ENCODE data around the gene ABCD1. TPM values are rescaled to one million over a fixed set of nuclear protein-coding genes. Genes with fewer than 3 reads are reported as not detected.
"Not testable (repeated sequence)": the region's sequence is repeated elsewhere in the genome, so short reads cannot be mapped to it uniquely, and the experiment has no call there.

The ABCD1 gene
- total and polyA plus RNA-seq, 9 of the 15 experiments (the other 6 are each of a cell fraction or from before 2014, with no cell fraction given), result 0.07 to 6.9 (median 2.2) TPM

GRCh38 chrX:153743468-153744209, 19.0 kb downstream of the ABCD1 start (continued):
- TF ChIP-seq SP1 (CRISPR knock-in tag; IDR thresholded peaks at IDR 0.05) (peak; percentile 63; the same call in 1 of the 2 replicates), JUND (IDR thresholded peaks at IDR 0.05; ENCODE audit: borderline replicate concordance, low read depth, low read length) (peak; percentile 19; the same call in 1 of the 2 replicates), MTA3 (IDR thresholded peaks at IDR 0.05; ENCODE audit: borderline replicate concordance) (peak; percentile 53; the same call in 1 of the 2 replicates), ZNF395 (CRISPR knock-in tag; IDR thresholded peaks at IDR 0.05) (peak; percentile 61; the same call in 1 of the 2 replicates), REST (IDR thresholded peaks at IDR 0.05; ENCODE audit: borderline replicate concordance) (peak; percentile 40; the same call in 1 of the 2 replicates), RCOR1 (IDR thresholded peaks at IDR 0.05; ENCODE audit: borderline replicate concordance in 1 of 2, low read depth in 2 of 2, low read length in 2 of 2) (peak in 1 of 2 experiments; percentile 20; a peak in 1 of 4 replicates), NFRKB (IDR thresholded peaks at IDR 0.05; ENCODE audit: low read depth) (peak; percentile 44; the same call in 1 of the 2 replicates), TAF1 (IDR thresholded peaks at IDR 0.05; ENCODE audit: control insufficient read depth, extremely low read depth, insufficient read depth, low read length, severe bottlenecking) (peak; percentile 54), MAX (CRISPR knock-in tag; IDR thresholded peaks at IDR 0.05) (peak; percentile 82), YY1 (IDR thresholded peaks at IDR 0.05; ENCODE audit: borderline replicate concordance in 1 of 3, control insufficient read depth in 1 of 3, extremely low read depth in 1 of 3, insufficient read depth in 3 of 3, insufficient read length in 1 of 3, insufficient replicate concordance in 2 of 3, low read depth in 1 of 3, low read length in 2 of 3) (peak in 1 of 3 experiments; percentile 9), SIN3B (IDR thresholded peaks at IDR 0.05; ENCODE audit: low read depth) (peak; percentile 57; the same call in 1 of the 2 replicates), POLR2G (IDR thresholded peaks at IDR 0.05; ENCODE audit: low read depth, low read length) (peak; percentile 87), POLR2AphosphoS5 (IDR thresholded peaks at IDR 0.05; ENCODE audit: control insufficient read depth, insufficient read depth, low read depth, low read length) (0 out of 2 replicates have a peak, but pooled peaks have one; percentile 37)
- not testable (repeated sequence) for TF ChIP-seq JUND (tag; IDR thresholded peaks at IDR 0.05; ENCODE audit: borderline replicate concordance, low read depth, low read length); REST (CRISPR knock-in tag; IDR thresholded peaks at IDR 0.05; ENCODE audit: low read depth)
